Hepatocyte (in vitro differentiated cells): Measurements from ENCODE around the gene SPATA12.

Experiments
- CTCF ChIP-seq: fragments of 200-600 bp; sonication (generic); IDR thresholded peaks from 2 replicates; pipeline ENCODE4 v1.5.1; 2016; ENCODE audit warnings: antibody characterized with exemption, mild to moderate bottlenecking; ENCODE audit not compliant: poor library complexity
- EZH2phosphoT487 ChIP-seq: fragments of 200-600 bp; sonication (generic); IDR thresholded peaks from one replicate; pipeline ENCODE4 v1.6.1; 2018; ENCODE audit warnings: antibody characterized with exemption, mild to moderate bottlenecking, low read depth, moderate library complexity; ENCODE audit not compliant: unreplicated experiment, severe bottlenecking

- TF ChIP-seq CTCF (no peak), EZH2phosphoT487 (no peak)
Observed at GRCh38 chr3:57094575-57094974, 34.1 kb downstream of the SPATA12 start.
